KMS-11 (cell line): ENCODE results near the gene DDX4.

Source experiments
- H2AFZ ChIP-seq: fragments of 200-600 bp; sonication (generic); 2 replicates; pipeline ENCODE4 v1.6.1; 2016; ENCODE audit warnings: antibody characterized with exemption, mixed run types, low read depth
- H3K27ac ChIP-seq: fragments of 200-600 bp; sonication (generic); 2 replicates; pipeline ENCODE4 v1.6.1; 2016; ENCODE audit warnings: mild to moderate bottlenecking, mixed run types
- H3K27me3 ChIP-seq: fragments of 200-600 bp; sonication (generic); 2 replicates; pipeline ENCODE4 v1.6.1; 2017; ENCODE audit warnings: mild to moderate bottlenecking, low read depth, mixed run types, moderate library complexity; ENCODE audit not compliant: insufficient read depth
- H3K36me3 ChIP-seq: fragments of 200-600 bp; sonication (generic); 2 replicates; pipeline ENCODE4 v1.6.1; 2017; ENCODE audit warnings: mild to moderate bottlenecking, mixed run types; ENCODE audit not compliant: insufficient read depth
- H3K4me1 ChIP-seq: fragments of 200-600 bp; sonication (generic); 2 replicates; pipeline ENCODE4 v1.6.1; 2016; ENCODE audit warnings: mild to moderate bottlenecking, low read depth, mixed run types; ENCODE audit not compliant: poor library complexity, severe bottlenecking
- H3K4me2 ChIP-seq: fragments of 200-600 bp; sonication (generic); 2 replicates; pipeline ENCODE4 v1.7.0; 2016; ENCODE audit warnings: mild to moderate bottlenecking, mixed run types
- H3K4me3 ChIP-seq: fragments of 200-600 bp; sonication (generic); IDR thresholded peaks from 2 replicates; pipeline ENCODE4 v1.6.1; 2017; ENCODE audit warnings: low read depth, low read length, mixed read lengths; ENCODE audit not compliant: insufficient read depth
- H3K79me2 ChIP-seq: fragments of 200-600 bp; sonication (generic); 2 replicates; pipeline ENCODE4 v1.6.1; 2016; ENCODE audit warnings: low read depth, mixed run types; ENCODE audit not compliant: insufficient read depth
- H3K9ac ChIP-seq: fragments of 200-600 bp; sonication (generic); 2 replicates; pipeline ENCODE4 v1.6.1; 2016; ENCODE audit warnings: mild to moderate bottlenecking, mixed run types
- H4K20me1 ChIP-seq: fragments of 200-600 bp; sonication (generic); 2 replicates; pipeline ENCODE4 v1.6.1; 2016; ENCODE audit warnings: mild to moderate bottlenecking, mixed run types; ENCODE audit not compliant: insufficient read depth
- TF ChIP-seq, protein P1 (sequence below): fragments of 200-600 bp; sonication (generic); conservative IDR thresholded peaks from 2 replicates; pipeline ENCODE4 v1.6.1; 2017; ENCODE audit warnings: low read depth, mild to moderate bottlenecking, antibody characterized with exemption, low read length, moderate library complexity, mixed read lengths

Gene DDX4

DNA sequence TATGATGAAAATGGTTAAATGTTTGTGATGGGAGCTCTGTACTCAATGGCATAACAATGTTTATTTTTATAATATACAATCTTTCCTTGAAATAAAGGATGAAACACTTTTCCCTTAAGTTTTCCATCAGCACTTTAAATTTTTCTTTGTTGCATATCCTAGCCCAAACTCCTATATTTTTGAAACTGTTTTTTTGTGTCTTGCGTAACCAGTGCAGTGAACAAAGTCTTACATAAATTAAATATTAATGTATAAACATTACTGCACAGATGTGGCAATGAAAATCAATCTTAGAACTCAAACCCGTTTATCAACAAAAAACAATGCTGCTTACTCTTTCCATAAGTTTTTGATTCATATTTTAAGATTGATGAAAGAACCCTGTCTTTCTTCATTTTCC is 79.2 kb downstream of the DDX4 start:
- no peaks in the 10 kb centered on the region for H3K4me1 ChIP-seq
- no peak overlapping the region for H3K27ac ChIP-seq
- H3K9ac ChIP-seq = no peak overlapping the region
- no peaks in the 10 kb centered on the region for H3K79me2 ChIP-seq
- no peak overlapping the region for H3K4me3 ChIP-seq
- H3K27me3 ChIP-seq = no peaks in the 10 kb centered on the region
- TF ChIP-seq, protein P1, sequence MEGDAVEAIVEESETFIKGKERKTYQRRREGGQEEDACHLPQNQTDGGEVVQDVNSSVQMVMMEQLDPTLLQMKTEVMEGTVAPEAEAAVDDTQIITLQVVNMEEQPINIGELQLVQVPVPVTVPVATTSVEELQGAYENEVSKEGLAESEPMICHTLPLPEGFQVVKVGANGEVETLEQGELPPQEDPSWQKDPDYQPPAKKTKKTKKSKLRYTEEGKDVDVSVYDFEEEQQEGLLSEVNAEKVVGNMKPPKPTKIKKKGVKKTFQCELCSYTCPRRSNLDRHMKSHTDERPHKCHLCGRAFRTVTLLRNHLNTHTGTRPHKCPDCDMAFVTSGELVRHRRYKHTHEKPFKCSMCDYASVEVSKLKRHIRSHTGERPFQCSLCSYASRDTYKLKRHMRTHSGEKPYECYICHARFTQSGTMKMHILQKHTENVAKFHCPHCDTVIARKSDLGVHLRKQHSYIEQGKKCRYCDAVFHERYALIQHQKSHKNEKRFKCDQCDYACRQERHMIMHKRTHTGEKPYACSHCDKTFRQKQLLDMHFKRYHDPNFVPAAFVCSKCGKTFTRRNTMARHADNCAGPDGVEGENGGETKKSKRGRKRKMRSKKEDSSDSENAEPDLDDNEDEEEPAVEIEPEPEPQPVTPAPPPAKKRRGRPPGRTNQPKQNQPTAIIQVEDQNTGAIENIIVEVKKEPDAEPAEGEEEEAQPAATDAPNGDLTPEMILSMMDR = no peak
- H3K4me2 ChIP-seq = no peak overlapping the region
- H3K36me3 ChIP-seq = no peaks in the 10 kb centered on the region
- H4K20me1 ChIP-seq = no peaks in the 10 kb centered on the region
- H2AFZ ChIP-seq = no peak overlapping the region

DNA sequence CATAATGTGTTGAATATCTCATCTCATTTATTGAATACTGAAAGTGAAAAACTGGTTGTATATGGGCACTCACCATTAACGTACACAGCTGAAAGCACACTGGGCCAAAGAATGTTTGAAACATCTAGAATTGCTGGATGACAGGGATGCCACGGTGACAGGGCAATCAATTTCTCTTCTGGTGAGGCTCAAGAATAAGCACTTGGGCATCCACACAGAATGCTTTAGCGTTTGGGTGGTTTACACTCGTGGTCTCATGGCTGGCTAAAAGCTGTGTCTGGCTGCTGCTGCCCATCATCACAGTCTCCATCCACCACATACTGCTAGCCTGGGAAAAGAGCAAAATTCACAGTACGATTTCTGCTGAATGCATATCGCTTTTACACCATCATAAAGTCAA is 82.6 kb downstream of the DDX4 start:
- H4K20me1 ChIP-seq = no peaks in the 10 kb centered on the region
- TF ChIP-seq, protein P1 = no peak
- H3K4me2 ChIP-seq = no peak overlapping the region
- no peak overlapping the region for H3K4me3 ChIP-seq
- H3K36me3 ChIP-seq = no peaks in the 10 kb centered on the region
- H3K4me1 ChIP-seq = no peaks in the 10 kb centered on the region
- no peaks in the 10 kb centered on the region for H3K27me3 ChIP-seq
- no peaks in the 10 kb centered on the region for H3K79me2 ChIP-seq
- H3K27ac ChIP-seq = no peak overlapping the region
- H2AFZ ChIP-seq = no peak overlapping the region
- no peak overlapping the region for H3K9ac ChIP-seq

DNA sequence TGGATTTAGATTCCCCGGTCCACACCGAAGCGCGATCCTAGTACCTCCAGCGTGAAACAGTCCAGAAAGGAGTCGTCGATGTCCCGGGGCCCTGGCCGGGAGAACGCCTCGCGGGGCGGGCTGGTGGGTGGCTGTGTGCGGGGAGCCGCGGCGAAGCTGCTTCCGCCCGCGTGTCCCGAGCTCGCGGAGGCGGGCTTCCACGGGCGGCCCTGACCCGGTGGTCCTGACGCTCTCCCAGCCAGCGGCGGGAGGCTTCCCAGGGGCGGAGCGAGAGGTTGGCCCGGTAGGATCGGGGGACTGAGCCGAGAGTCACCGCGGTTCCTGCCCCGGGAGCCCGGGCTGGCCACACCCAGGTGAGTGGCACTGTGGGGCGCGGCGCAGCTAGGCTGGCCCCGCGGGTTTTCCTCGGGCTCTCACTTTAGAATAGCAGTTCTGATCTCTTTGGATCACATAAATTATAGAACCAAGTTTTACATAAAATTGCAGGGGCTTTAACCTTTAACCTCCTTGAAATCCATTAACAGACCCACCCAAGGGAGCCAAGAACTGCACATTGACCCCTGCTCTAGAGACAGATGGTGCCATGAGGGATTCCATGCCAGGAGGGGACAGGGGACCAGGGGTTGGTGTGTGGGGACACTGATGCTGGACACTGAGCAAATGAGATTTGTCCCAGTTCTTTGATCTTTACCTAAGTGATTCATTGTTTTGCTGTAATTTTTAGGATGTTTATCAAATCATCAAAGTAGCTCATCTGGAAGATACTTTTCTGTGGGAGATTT is 84.1 kb downstream of the DDX4 start:
- Histone ChIP-seq H3K4me2 (no peak overlapping the region), H4K20me1 (no peaks in the 10 kb centered on the region), H3K27ac (no peak overlapping the region), H3K36me3 (no peaks in the 10 kb centered on the region), H3K4me3 (no peak overlapping the region), H3K4me1 (no peaks in the 10 kb centered on the region), H3K9ac (no peak overlapping the region), H2AFZ (no peak overlapping the region), H3K27me3 (no peaks in the 10 kb centered on the region), H3K79me2 (no peaks in the 10 kb centered on the region)
- TF ChIP-seq, protein P1 = no peak

DNA sequence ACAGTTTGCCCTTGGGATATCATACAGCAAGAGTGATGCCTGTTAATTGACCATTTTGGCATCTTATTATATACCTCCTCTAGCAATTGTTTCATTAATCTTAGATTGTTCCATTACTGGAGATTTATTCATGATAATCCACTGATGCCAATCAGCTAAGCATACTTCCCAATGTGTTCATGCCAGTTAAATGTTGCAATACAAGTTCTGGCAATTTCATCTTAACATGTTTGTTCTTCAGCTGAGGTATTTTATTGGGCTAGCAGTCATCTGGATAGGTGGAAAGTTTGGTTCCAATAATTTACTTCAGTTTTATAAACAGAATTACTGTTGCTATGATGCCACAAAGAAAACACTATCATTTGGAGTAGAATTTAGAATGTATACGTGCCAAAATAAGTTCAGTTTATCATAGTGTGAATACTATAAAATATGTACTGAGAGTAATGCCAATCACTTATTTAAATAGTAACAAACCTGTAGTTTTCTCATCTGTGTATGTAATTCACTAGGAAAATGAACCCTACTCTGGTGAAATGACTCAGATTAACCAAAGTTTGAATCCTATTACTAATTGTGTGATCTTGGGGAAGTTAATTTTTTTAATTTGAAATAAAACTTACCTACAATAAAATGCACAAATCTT is 85.4 kb downstream of the DDX4 start:
- Histone ChIP-seq H4K20me1 (no peaks in the 10 kb centered on the region), H3K27ac (no peak overlapping the region), H3K4me2 (no peak overlapping the region), H3K79me2 (no peaks in the 10 kb centered on the region), H2AFZ (no peak overlapping the region), H3K36me3 (no peaks in the 10 kb centered on the region), H3K27me3 (no peaks in the 10 kb centered on the region), H3K4me1 (no peaks in the 10 kb centered on the region), H3K4me3 (no peak overlapping the region), H3K9ac (no peak overlapping the region)
- TF ChIP-seq, protein P1 = no peak
